GM21576 (cell line): Measurements from ENCODE around the gene CPNE1.
A peak's percentile ranks its signal among the peaks of the same experiment; 100 is the strongest.
"Not testable (repeated sequence)": the region's sequence is repeated elsewhere in the genome, so short reads cannot be mapped to it uniquely, and the experiment has no call there.

Experiments
- ATAC-seq: cut with Tn5 transposase; IDR thresholded peaks from one replicate; pipeline ENCODE4 v1.9.1; 2021; ENCODE audit warnings: mild to moderate bottlenecking, moderate library complexity; ENCODE audit not compliant: unreplicated experiment

CPNE1 gene

GRCh38 chr20:35698298-35699126 is 33.8 kb upstream of the CPNE1 start:
- peak; percentile 26 for ATAC-seq

DNA sequence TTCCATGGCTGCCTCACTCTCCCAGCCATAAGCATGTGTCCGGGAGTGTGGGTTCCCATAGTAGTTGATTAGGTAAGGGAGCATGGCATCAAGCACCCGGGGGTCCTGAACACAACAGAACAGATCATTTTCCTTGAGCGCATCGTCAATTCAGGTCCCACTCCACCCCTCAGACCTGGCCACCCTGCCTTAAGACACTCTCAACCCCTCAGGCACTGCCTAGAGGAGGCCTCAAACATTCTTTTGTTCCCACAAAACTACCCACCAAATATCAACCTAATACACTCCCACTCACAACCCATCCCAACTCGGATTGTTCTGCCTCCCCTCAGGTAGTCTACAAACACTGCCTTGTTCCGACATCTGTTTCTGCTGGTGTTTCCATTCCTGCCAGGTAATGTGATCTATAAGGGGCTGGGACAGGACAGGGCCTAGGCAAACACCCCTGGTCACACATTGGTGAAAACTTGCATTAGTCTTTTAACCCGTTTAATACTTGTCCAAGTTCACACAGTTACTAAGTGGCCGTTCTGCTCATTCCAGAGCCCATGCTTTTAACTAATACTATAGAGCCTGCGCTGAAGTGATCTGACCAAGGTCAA is 33.1 kb upstream of the CPNE1 start:
- ATAC-seq, result no peak

- no peak for ATAC-seq
These were observed 31.3 kb upstream of the CPNE1 start for GRCh38 chr20:35695978-35696377.

DNA sequence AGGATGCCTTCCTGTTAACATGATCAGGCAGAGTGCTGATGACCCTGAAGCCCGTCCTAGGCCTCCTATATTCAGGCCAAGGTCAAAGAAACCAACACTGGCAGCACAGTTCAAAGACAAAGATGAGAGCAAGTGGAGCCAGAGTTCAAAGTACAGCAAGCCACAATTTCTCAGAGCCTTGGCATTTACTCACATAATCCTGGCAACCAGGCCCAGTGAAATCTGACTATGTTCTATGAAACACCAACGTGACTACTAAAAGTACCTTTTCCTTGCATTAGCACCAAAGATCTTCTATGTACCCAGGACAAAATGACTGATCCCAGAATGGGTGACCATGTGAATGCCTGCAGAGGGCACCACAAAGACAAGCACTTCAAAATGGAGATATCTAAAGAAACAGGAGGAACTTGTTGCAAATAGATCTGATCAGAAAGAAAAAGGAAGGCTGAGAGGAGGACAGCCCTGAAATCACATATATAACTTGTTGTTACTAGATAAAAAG is 30.6 kb upstream of the CPNE1 start:
- no peak for ATAC-seq

GRCh38 chr20:35690265-35690664 is 25.6 kb upstream of the CPNE1 start:
- ATAC-seq, result no peak

GRCh38 chr20:35686872-35687271 is 22.2 kb upstream of the CPNE1 start:
- not testable (repeated sequence) for ATAC-seq

DNA sequence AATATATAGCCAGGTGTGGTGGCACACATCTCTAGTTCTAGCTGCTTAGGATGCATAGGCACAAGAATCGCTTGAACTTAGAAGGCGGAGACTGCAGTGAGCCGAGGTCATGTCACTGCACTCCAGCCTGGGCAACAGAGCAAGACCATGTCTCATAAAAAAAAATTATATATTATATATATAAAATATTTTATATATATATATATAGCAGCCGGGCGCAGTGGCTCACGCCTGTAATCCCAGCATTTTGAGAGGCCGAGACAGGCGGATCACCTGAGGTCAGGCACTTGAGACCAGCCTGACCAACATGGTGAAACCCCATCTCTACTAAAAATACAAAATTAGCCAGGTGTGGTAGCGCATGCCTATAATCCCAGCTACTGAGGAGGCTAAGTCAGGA is 20.7 kb upstream of the CPNE1 start:
- ATAC-seq, result not testable (repeated sequence)

DNA sequence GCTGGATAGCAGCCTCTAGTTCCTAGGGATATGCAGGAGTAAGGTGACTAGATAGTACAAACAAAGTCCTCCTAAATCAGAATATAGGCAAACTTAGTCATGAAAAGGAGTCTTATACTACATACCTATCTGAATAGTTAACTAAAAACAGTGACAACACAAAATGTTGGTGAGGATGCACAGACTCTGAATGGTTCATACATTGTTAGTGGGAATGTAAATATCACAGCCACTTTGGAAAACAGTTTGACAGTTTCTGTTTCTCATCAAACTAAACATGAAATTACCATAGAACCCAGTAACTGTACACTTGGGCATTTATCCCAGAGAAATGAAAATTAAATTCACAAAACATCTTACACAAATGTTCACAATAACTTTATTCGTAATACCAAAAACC is 17.3 kb upstream of the CPNE1 start:
- ATAC-seq, result no peak

DNA sequence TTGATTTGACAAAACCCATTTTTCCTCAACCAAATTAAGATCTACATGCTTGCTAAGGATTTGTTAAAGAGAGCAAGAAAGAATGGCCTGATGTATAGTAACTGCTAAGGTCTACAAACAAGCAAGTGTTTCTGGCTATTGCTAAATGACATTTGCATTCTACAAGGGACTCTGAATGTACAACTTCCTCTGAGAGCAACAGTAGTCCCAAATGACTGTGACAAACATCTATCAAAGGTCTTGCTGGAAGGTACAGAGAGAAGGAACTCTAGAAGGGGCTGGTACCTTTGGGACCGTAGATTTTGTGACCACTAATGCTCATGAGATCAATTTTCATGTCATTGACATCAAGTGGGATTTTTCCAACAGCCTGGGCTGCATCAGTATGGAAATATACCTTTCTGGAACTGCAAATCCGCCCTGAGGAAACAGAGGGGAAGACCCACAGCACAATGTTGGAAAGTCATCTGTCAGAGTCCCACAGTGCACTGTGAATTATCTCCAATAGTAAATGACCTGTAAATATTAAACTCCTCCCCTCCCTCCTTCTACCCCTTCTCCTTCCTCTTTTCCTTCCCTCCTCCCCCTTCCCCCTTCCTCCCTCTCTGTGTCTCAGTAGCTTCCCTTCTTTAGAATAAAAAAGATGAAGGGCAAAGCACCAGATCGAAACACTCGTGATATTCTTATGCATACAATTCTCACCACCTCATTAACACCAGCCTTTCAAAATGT is 15.9 kb upstream of the CPNE1 start:
- ATAC-seq, result no peak

DNA sequence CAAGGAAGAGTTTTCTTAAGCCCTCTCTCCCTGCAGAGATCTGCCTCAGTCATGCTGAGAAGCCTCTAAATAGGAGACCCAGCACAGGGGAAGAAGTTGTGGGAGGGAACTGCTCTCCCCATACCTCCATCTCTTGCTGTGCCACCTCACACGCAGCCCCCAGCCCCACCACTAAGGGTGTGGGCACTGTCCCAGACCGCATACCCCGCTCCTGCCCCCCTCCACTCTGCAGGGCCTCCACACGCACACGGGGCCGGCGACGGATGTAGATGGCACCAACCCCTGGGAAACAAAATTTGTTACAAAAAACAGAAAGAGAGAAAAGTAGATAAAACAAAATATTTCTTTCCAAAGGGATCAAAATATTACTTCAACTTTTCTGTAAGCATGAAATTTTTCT is 10.2 kb upstream of the CPNE1 start:
- no peak for ATAC-seq

DNA sequence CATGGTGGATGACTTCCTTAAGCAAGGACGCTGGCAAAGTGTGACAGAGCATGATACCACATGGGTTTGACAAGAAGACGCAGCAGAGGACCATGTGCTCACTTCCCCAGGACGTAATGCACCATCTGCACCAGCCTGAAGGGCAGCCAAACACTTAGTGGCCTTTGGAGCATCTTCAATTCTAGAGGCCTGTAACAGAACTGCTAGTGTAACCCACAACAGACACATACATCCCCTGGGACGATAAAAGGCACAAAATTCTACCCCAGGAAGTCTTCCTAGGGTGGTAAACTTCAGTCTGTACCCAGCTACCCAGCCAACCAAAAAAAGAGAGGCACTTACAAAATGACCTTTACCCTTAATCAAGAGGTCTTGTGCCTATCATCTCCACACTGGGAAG is 9.2 kb upstream of the CPNE1 start:
- ATAC-seq, result no peak

DNA sequence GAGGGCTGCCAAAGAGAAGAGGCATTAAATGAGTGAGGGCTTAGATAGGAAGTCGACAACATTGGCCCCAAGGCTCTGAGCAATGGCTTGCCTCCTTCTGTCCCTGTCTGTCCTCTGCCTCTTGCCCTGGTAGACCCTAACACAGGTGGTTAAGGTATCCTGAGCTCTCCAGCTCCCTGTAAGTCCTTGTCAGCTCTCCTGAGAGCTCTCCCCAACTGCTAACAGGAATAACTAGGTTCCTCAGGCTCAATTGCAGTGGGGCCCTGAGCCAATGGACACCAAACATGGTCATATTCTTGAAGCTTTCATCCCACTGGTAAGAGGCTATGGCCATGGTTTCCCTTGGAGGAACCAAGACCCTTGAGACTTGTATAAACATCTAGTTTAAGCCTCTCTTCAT is 5.0 kb upstream of the CPNE1 start:
- no peak for ATAC-seq

DNA sequence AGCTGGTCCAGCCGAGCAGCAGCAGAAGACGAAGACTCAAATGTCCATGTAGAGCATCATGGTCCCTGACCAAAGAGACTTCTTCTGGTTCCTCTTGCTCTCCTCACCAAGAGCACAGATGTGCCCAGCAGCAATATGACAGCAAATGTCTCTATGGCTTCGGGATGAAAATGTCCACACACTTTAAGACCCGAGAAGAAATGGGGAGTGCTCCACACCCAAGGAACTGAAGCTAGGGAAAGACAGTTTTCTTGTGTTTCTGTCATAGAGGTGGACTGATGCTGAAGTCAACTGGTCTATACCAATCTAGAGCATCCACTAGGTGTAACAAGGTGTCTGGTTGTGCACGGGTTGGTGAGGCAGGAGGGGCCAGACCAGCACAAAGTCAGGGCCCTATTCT is 4.5 kb upstream of the CPNE1 start:
- ATAC-seq, result no peak

- no peak for ATAC-seq
These were observed 1.2 kb upstream of the CPNE1 start for GRCh38 chr20:35665949-35666288.

DNA sequence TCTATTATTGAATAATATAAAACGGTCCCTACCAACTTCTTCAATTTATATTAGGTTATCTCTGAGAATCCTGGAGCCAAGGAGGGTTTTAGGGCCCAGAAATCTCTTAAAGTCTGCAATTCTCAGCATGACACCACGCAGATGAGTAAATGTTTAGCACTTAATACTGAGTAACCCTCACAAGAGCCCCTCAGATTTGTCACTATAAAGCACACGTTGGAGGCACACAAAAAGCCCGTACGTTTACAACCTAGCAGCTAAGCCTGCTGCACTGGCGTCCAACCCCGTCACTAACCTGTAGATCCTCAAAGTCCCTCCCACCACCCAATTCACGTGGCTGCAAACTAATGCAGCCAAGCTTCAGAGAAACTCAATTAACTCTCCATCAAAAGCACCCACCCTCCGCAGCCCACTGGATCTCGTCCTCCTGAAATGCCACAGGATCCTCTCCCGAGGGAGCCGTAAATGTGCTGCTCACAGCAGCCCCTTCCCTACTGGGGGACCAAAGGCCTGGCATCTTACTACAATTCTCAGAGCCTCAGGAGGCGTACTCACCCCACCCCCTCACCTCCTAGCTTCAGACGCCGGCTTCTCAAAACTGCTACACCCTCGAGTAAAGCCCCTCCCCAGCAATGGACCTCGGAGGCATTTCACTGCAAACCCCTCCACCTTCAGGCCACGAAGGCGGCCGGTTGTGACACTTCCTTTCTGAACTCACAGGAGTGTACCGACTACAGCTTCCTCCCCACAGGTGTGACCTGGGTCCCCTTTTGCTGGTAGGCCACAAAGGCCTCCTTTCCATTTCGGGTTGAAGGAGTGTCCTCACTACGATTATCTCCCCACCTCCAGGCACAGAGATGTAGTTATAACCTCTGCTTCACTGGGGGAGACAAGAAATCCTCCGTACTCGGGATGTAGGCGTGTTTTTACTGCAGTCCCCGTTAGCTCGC is 909 bp downstream of the CPNE1 start:
- peak; percentile 29 for ATAC-seq

DNA sequence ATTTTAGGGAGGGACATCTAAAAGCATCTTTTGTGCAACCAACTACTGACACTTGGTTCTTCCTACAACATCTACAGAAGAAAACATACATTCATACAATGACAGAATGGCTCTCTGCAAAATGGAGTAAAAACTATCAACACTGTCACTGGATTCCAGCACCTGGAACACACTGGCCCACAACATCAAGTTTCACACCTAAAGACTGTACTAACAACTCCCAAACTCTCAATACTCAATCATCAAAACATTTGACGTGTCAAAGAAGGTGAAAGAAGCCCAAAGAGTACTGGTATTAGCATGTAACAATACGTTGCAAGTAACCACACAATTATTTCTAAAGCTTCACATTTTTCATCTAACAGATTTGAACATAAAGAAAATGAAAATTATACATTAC is 2.1 kb downstream of the CPNE1 start:
- no peak for ATAC-seq

- ATAC-seq, result no peak
These were observed 2.8 kb downstream of the CPNE1 start for GRCh38 chr20:35661908-35662307.

DNA sequence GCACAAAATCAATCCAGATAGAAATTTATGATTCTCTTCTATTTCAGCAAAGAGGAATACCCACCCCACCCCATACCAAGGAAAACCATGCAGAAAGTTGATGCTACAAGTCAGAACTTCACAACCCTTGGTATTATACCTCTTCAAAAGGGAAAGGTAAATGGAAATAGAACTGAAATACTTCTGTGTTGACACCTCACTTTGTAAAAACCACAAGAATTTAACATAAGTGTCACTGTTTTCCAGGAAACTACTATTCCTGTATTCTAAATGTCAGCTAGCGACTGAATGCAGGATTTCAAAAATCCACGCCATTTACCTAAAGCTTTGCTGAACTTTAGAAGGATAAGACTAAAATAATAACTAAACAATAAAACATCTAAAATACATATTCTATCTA is 3.6 kb downstream of the CPNE1 start:
- no peak for ATAC-seq

DNA sequence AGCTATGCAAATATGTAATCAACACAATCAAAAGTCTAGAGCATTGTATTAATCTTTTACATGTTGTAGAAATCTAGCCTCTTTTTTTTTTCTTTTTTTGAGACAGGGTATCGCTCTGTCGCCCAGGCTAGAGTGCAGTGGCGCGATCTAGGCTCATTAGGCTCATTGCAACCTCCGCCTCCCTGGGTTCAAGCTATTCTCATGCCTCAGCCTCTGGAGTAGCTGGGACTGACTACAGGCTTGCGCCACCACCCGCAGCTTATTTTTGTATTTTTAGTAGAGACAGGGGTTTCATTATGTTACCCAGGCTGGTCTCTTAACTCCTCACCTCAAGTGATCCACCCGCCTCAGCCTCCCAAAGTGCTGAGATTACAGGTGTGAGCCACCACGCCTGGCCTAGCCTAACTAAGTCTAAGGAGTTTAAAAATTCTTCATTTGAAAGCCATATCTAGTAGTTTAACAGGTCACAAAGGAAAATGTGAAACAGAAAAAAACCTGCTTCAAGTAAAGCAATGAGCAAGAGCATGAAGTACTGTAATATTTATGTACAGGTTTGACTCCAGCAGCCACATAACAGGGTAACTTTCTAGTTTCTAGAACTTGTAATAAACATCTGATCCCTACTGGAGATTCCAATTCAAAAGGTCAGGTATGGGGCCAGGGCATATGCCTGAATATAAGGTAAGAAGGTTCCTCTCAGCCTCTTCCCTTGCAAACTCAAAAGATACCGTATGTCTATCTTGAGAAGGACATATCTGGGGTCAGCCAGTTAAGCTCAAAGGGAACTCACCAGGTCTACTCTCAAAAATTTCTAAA is 4.4 kb downstream of the CPNE1 start:
- ATAC-seq, result no peak

- no peak for ATAC-seq
These were observed 7.4 kb downstream of the CPNE1 start for GRCh38 chr20:35657271-35657670.
